GM18517 (cell line): ENCODE results near the gene PEAK1.

Experiments
- ATAC-seq: cut with Tn5 transposase; IDR thresholded peaks from one replicate; pipeline ENCODE4 v1.9.1; 2021; ENCODE audit warnings: mild to moderate bottlenecking, moderate library complexity; ENCODE audit not compliant: unreplicated experiment

PEAK1 gene

DNA sequence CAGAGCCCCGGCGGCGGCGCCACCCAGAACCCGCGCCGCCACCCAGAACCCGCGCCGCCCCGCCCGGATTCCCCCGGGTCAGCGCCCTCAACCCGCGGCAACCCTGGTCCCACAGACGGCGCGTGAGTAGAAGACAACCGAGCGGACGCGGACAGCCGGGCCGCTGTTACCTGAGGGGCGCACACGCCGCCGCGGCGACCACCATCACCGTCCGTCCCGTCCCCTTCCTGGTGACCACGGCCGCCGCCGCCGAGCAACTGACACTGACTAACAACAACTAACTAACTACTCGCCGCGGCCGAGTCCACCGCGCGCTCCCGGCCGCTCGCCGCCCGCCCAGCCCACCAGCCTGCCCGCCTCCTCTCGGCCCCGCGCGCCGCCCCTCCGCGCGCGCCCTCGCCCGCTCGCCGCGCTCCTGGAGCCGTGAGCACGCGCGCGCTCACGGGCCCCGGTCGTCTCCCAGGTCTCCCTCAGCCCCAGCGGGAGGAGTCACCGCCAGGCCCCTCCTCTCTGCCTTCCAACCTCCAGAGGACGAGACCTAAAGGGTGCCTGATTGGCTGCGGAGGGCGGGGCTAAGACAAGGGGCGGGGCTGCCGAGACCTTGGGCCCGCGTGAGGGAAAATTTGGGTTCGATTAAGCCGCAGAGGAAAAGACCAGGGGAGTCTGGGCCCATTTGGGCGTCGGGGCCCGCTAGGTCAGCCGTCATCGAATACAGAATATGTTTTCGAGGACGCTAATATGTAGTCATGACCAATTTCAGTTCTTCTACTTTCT lies at the start of gene PEAK1:
TSS of gene PEAK1 (minus strand) at position 269 of the 774 bp plus-strand sequence. CDS start 238,178 bp downstream, outside the sequence.
- peak; percentile 79 for ATAC-seq

DNA sequence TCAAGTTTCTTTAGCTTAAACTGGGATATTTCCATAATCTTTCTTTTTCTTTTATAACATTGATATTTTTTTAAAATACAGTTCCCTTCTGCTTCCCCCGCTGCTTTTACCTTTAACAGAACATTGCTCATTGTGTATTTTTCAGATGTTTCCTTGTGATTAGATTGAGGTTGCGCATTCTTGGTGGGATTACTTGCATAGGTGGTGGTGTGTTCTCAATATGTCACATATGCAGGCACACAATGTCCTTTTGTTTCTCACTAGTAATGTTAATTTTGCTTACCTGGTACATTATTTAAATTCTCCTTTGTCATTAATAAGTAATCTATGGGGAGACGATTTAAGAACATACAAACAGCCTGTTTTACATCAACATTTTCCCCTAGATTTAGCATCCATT lies 49.0 kb upstream of the PEAK1 start:
- no peak for ATAC-seq

GRCh38 chr15:77466521-77466920 lies 46.6 kb upstream of the PEAK1 start:
- ATAC-seq: no peak

GRCh38 chr15:77464129-77464865 lies 44.4 kb upstream of the PEAK1 start:
- ATAC-seq: no peak

DNA sequence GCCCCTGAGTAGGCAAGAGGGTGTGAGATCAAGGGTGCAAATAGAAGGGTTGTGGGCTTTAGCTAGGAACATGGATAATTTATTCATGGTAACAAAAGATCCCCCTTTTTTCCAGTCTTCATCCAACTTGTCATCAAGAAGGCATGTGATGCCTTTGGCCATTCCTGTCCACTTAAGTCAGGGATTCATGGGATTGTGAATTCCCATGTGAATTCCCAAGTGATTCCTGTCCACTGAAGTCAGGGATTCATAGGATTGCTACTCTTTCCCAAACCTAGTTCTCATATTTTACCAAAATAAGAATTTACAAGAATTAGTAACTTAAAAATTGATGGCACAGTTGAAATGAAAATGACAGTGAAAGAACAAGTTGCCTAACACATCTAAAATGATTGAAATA lies 41.6 kb upstream of the PEAK1 start:
- no peak for ATAC-seq

DNA sequence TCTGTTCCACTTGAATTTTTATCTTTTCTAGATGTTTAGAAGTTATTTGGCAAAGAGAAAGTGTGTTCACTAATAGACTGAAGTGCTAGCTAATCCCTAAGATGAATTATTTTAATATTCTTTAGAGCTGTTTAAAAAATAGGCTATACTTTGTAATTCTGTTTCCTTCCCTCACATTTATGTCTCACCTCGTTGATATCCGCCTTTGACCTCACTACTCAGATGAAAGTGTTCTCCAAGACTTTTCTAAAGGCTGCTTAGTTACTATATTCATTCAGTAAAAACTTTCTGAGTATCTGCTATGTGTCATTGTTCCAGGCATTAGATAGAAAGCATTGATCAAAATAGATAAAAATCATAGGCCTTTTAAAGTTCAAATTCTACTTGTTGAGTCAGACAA lies 39.1 kb upstream of the PEAK1 start:
- ATAC-seq: no peak

- ATAC-seq: no peak
These were observed 38.0 kb upstream of the PEAK1 start for GRCh38 chr15:77457905-77458265.

- no peak for ATAC-seq
These were observed 37.4 kb upstream of the PEAK1 start for GRCh38 chr15:77457191-77457904.

DNA sequence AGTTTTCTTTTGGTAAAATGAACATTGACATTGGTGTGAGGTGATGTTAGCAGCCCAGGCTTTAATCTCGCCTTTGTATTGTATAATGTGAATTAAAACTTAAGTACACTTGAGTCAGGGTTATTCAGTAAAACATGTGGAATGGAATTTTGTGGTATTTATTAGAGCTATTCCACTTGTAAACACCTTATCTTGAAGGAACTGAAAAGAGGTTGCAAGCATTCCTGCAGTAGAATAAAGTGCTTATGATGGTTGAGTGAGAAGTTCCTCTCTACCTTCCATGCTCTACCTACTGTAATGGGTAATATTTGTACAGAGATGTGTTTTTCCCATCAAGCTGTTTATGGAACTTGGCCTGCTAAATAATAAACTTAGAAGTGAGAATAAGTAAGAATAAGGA lies 36.8 kb upstream of the PEAK1 start:
- no peak for ATAC-seq

GRCh38 chr15:77455696-77456321 lies 35.9 kb upstream of the PEAK1 start:
- no peak for ATAC-seq

DNA sequence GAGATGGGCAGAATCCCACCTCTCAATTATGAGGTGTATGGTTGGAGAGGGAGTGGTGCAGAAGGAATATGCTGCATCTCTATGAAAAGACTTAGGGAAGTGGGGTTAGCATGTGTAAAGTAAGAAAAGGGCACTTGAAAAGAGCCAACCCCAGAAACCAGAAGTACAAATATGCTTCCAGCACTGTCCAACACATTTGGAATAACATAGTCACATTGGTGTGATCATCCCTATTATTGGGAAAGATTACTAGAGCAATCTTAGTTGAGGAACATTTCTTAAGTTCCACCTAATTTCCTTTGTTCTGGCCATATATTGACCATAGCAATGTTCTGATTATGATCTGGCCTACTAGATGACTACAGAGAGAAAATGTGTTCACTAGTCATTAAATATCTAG lies 35.0 kb upstream of the PEAK1 start:
- no peak for ATAC-seq

GRCh38 chr15:77454265-77454664 lies 34.4 kb upstream of the PEAK1 start:
- ATAC-seq: no peak

GRCh38 chr15:77446840-77447390 lies 27.0 kb upstream of the PEAK1 start:
- no peak for ATAC-seq

DNA sequence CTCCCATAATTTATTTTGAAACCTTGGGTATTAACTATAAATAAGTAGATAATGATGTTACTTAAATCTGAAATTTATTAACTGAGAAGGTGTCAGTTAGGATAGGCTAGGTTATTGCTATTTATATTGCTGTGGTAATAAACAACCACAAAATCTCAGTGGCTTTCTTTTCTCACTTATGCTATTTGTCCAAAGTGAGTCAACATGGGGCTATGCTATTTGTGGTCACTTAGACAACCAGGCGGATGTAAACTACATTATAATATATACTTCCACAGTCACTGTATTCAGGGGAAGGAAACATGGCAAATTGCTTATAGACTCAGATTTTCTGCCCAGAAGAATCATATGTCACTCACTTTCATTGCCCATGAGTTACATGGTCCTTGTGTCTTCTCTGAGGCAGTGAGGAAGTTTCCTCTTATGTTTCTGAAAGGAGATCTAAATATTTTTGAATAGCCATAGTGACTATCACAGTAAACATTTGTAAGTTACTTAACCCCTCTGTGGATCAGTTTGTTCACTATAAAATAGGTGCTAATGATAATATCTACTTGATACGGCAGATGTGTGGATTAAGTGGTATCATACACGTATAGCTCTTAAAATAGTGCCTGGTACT lies 20.6 kb upstream of the PEAK1 start:
- ATAC-seq: peak; percentile 78

- ATAC-seq: no peak
These were observed 17.4 kb upstream of the PEAK1 start for GRCh38 chr15:77437264-77437663.

DNA sequence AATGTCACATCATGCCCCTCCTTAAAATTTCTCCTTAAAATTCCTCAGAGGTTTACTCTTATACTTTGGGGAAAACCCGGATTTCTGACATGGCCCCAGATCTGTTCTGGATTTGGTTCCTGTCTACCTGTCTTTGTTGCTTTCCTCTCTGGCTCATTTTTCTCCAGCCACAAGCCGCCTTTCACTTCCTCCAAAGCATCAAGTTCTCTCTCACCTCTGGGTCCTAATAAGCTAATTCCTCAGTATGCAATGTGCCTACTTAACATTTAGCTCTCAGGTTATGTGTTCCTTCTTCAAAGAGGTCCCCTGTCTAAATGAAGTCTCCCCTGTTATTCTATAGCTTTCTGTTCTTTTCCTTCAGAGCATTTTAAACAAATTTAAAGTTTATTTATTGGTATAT lies 16.9 kb upstream of the PEAK1 start:
- ATAC-seq: no peak

- ATAC-seq: no peak
These were observed 10.7 kb upstream of the PEAK1 start for GRCh38 chr15:77430652-77431051.

DNA sequence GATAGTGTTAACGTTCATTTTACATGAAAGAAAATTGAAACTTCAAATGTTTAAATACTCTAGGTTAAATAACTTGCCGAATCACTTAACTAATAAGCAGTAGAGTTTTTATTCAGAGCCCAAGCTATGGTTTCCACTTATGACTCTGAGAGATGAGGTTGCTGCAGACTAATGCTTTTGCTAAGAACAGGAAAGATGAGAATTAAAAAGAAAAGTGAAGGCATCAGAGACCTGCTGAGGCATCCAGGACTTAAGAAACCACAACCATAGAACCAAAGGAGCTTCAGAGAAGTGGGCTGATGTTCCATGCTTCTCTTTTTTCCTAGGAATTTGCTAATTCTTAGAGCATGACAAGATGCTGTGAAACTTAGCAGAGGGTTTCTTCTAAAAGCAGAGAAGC lies 10.3 kb upstream of the PEAK1 start:
- ATAC-seq: no peak

DNA sequence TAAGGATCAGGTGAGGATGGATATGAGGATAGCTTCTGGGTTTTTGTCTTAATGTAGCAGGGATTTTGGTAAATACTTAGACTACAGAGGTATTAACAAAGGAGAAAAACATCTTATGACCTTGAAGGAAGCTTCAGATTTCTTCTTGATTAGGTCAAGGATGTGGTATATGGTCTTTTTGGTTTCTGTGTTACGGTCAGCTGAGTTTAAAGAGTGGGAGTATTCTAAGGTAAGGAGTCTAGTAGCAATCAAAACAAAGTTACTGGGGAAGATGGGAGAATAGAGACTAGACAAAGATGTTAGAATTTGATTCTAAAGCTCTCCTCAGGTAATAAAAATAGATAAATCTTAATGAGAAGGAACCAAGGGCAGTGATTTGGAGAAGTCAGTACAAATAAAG lies 7.0 kb upstream of the PEAK1 start:
- ATAC-seq: no peak

- no peak for ATAC-seq
These were observed 6.5 kb upstream of the PEAK1 start for GRCh38 chr15:77426377-77426776.

DNA sequence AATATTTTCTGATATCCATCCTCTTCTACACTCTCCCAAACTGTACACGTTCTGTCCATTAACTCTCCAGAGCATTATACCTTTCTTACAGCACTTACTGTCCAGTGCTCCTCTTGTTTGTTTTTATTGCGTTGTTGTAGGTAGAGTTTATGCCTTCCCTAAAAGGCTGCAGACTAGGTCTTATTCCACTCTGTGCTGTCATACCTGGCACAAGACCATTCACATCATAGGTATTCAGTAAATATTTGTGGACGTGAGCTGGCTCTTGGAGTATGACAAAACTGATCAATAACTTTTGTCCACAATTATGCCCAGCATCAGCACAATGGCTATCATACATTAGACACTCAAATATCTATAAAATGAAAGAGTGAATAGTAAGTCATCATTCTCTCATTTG lies 5.2 kb upstream of the PEAK1 start:
- no peak for ATAC-seq
